ENCODE measurements around the gene SLC22A4. TPM values are rescaled to one million over a fixed set of nuclear protein-coding genes. Genes with fewer than 3 reads are reported as not detected.

Gene SLC22A4
- total RNA-seq, 4 donors from 2014 or later = 25.5 to 56.6 (median 37.3) TPM; not detected in 1

GRCh38 chr5:132376694-132377641 is 82.8 kb downstream of the SLC22A4 start:
- H3K9me3 ChIP-seq = no peaks in the 10 kb centered on the region
- H3K4me3 ChIP-seq = no peak overlapping the region
- H3K36me3 ChIP-seq = peaks cover 0 to 17% (median 0%) of the 10 kb centered on the region in 3 donors
- TF ChIP-seq CTCF (IDR thresholded peaks at IDR 0.05) = no peak
- no peak for TF ChIP-seq POLR2A (IDR thresholded peaks at IDR 0.05)
- H3K27me3 ChIP-seq = no peaks in the 10 kb centered on the region
- H3K27ac ChIP-seq = no peak overlapping the region
- peaks cover 0 to 8% (median 0%) of the 10 kb centered on the region in 4 donors for H3K4me1 ChIP-seq
- no peak for DNase-seq

GRCh38 chr5:132377738-132378137 is 83.5 kb downstream of the SLC22A4 start:
- Histone ChIP-seq H3K9me3 (no peaks in the 10 kb centered on the region), H3K4me3 (no peak overlapping the region), H3K27ac (no peak overlapping the region), H3K36me3 (peaks cover 0 to 17% (median 2%) of the 10 kb centered on the region in 3 donors), H3K27me3 (no peaks in the 10 kb centered on the region), H3K4me1 (peaks cover 0 to under 1% (median 0%) of the 10 kb centered on the region in 4 donors)
- no peak for DNase-seq
- no peak for TF ChIP-seq POLR2A (IDR thresholded peaks at IDR 0.05)
- TF ChIP-seq CTCF (IDR thresholded peaks at IDR 0.05) = no peak

GRCh38 chr5:132378580-132378979 is 84.4 kb downstream of the SLC22A4 start:
- Histone ChIP-seq H3K9me3 (no peaks in the 10 kb centered on the region), H3K27me3 (no peaks in the 10 kb centered on the region), H3K27ac (no peak overlapping the region), H3K36me3 (peaks cover 0 to 17% (median 4%) of the 10 kb centered on the region in 3 donors), H3K4me3 (no peak overlapping the region), H3K4me1 (no peaks in the 10 kb centered on the region)
- DNase-seq = no peak
- TF ChIP-seq CTCF (IDR thresholded peaks at IDR 0.05) = no peak
- no peak for TF ChIP-seq POLR2A (IDR thresholded peaks at IDR 0.05)

GRCh38 chr5:132380047-132380446 is 85.9 kb downstream of the SLC22A4 start:
- H3K27ac ChIP-seq = peak overlapping the region in 1 of 4 donors; percentile 39
- H3K9me3 ChIP-seq = no peaks in the 10 kb centered on the region
- no peaks in the 10 kb centered on the region for H3K4me1 ChIP-seq
- peak in 1 of 3 donors; percentile 66 for DNase-seq
- no peak for TF ChIP-seq CTCF (IDR thresholded peaks at IDR 0.05)
- no peak overlapping the region for H3K4me3 ChIP-seq
- peaks cover 0 to 17% (median 4%) of the 10 kb centered on the region in 3 donors for H3K36me3 ChIP-seq
- no peaks in the 10 kb centered on the region for H3K27me3 ChIP-seq

GRCh38 chr5:132380741-132381140 is 86.5 kb downstream of the SLC22A4 start:
- Histone ChIP-seq H3K4me1 (peaks cover 0 to 4% (median 2%) of the 10 kb centered on the region in 4 donors), H3K4me3 (no peak overlapping the region), H3K9me3 (no peaks in the 10 kb centered on the region), H3K36me3 (peaks cover 0 to 17% (median 4%) of the 10 kb centered on the region in 3 donors), H3K27me3 (no peaks in the 10 kb centered on the region), H3K27ac (no peak overlapping the region)
- DNase-seq = no peak
- TF ChIP-seq CTCF (IDR thresholded peaks at IDR 0.05) (no peak), POLR2A (IDR thresholded peaks at IDR 0.05) (no peak)
